GM13976 (cell line): ENCODE data around the gene TNFRSF14.
A peak's percentile ranks its signal among the peaks of the same experiment; 100 is the strongest.

Experiments
- DNase-seq: peaks from one replicate; pipeline ENCODE4 v3.0.0; 2012; ENCODE audit warnings: low spot score
- in situ Hi-C: fragments of 300-500 bp; cut with MboI; formaldehyde crosslinking; loops from one replicate; pipeline ENCODE4 v1.12.0; 2022; ENCODE audit warnings: low sequenced_read_pairs, mixed read lengths, inconsistent platforms; ENCODE audit not compliant: unreplicated experiment
- TF ChIP-seq, protein P1 (sequence below): IDR thresholded peaks from 2 replicates; pipeline ENCODE4 v1.5.1; 2012; ENCODE audit warnings: borderline replicate concordance, mild to moderate bottlenecking; ENCODE audit not compliant: insufficient read depth; ENCODE audit errors: extremely low read depth, missing control alignments, control extremely low read depth

TNFRSF14 gene

DNA sequence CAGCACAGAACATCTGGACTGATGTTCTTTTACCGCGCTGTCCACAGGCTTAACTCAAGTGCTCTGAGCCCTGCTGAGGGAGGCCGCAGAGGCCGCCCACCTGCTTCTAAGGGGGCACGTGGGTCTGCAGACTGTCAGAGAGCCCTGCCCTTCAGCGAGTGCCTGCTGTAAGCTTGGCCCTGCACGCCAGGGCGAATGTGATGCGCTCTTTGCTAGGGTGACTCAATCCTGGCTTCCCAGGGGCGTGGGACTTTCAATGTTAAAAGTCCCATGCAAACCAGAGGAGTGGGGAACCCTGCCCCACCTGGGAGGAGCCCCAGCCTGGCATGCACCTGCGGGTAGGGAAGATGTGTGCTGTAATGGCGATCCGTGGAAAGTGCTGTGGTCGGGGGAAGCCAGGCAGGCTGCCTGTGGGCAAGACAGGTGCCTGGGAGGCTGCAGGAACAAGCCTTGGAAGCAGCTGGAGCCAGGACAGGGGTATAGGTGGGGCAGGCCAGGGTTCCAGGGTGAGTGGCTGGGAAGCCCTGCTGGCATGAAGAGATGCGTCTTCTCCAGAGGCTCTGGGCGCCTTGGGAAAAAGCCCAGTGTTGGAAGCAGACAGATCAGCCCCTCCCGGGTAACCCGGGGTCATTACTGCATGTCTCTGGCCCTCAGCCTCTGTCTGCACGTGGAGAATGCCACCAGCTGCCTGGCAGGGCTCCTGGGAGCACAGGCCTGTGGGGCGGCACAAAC is 29.2 kb upstream of the TNFRSF14 start:
- in situ Hi-C loops = loop anchor here (25.0 kb wide), 1 partner anchor 115 kb away; the partner anchor contains the start of gene PEX10
- TF ChIP-seq, protein P1, sequence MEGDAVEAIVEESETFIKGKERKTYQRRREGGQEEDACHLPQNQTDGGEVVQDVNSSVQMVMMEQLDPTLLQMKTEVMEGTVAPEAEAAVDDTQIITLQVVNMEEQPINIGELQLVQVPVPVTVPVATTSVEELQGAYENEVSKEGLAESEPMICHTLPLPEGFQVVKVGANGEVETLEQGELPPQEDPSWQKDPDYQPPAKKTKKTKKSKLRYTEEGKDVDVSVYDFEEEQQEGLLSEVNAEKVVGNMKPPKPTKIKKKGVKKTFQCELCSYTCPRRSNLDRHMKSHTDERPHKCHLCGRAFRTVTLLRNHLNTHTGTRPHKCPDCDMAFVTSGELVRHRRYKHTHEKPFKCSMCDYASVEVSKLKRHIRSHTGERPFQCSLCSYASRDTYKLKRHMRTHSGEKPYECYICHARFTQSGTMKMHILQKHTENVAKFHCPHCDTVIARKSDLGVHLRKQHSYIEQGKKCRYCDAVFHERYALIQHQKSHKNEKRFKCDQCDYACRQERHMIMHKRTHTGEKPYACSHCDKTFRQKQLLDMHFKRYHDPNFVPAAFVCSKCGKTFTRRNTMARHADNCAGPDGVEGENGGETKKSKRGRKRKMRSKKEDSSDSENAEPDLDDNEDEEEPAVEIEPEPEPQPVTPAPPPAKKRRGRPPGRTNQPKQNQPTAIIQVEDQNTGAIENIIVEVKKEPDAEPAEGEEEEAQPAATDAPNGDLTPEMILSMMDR = no peak

DNA sequence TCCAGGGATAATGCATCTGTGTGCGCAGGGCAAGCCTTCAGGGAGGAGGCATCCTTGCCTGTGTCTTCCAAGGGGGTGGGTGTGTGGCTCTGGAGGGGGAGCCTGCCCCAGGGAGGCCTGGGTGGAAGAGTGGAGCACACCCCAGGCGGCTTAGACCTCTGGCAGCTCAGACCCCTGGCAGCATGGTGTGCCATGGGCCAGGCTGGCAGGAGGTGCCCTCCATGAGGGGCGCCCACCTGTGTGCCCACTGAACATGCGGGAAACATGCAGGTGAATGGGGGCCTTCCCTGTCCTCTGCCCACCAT is 28.7 kb upstream of the TNFRSF14 start:
- TF ChIP-seq, protein P1 = no peak
- in situ Hi-C loops = loop anchor here (25.0 kb wide), 1 partner anchor 115 kb away; the partner anchor contains the start of gene PEX10
- DNase-seq = no peak

More for the DNA sequence above, 29.2 kb upstream of the TNFRSF14 start:
- DNase-seq = peak; percentile 75

DNA sequence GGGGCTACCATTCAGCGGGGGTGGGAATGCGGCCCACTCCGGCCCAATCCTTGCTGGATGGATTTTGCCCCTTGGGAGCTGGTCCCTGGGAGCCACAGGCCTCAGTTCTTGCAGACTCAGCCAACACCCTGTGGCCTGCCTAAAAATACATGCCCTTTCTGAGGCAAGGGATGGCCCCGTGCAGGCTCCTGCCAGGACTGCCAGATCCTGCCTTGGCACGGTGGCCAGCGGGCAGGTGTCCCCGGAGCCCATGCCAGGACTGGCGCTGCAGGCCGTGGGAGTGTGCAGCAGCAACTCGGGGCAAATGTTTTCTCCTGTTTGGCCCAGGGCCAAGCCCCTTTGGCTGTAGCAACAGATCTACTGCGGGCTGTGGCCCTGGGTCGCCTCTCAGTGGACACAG is 28.2 kb upstream of the TNFRSF14 start:
- TF ChIP-seq, protein P1 = no peak
- in situ Hi-C loops = loop anchor here (25.0 kb wide), 1 partner anchor 116 kb away; the partner anchor contains the start of gene PEX10
- no peak for DNase-seq

DNA sequence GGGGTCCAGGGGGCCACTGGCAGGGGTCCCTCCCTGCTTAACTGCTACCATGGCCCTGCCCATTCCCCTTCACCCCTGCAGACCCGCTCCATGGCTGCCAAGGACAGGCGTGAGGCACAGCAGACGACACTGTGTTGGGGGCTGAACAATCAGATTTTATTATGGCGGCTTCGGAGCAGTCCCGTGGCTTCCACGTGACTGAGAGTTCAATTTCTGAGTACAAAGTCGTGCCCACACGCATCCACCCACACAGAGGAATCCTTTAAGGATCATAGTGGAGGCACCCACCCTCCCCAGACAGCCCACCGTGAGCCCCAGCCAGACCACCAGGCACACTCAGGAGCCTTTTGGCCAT is 27.6 kb upstream of the TNFRSF14 start:
- TF ChIP-seq, protein P1 = no peak
- in situ Hi-C loops = loop anchor here (25.0 kb wide), 1 partner anchor 116 kb away; the partner anchor contains the start of gene PEX10
- DNase-seq = no peak

DNA sequence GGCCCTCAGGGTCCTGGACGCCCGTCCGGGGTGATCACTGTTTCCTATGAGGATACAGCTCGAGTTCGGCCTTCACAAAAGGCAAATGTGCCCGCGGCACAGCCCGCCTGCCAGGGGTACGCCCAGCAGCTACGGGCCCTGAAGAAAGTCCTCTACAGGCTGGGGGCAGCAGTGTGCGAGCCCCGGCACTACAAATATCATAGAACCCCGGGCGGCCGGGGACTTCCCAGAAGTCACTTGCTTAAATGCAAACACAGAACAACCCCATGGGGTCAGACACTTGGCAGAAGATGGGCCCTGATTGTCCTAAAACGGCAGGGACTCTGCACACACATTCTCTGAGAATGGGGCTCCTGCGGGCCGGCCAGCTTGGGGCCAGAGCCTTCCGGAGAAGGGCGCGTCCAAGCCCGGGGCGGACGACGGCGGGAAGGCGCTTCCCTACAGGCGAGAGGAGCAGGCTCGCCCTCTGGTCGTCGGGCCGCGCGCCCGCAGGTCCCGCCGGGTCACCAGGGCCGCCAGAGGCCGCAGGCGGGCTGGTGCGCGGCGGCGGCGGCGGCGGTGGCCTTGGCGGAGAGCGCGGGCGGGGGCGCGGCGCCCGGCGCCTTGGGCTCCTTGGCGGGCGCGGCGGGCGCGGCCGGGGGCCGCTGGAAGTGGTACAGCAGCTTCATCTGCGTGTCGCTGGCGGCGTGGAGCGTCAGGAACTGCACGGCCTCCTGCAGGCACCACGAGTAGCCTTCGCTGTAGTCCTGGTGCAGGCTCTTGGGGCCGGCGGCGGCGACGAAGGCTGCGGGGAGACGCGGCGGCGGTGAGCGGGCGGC is 27.0 kb upstream of the TNFRSF14 start:
- TF ChIP-seq, protein P1 = no peak
- in situ Hi-C loops = loop anchor here (25.0 kb wide), 1 partner anchor 117 kb away; the partner anchor contains the start of gene PEX10
- DNase-seq = no peak

DNA sequence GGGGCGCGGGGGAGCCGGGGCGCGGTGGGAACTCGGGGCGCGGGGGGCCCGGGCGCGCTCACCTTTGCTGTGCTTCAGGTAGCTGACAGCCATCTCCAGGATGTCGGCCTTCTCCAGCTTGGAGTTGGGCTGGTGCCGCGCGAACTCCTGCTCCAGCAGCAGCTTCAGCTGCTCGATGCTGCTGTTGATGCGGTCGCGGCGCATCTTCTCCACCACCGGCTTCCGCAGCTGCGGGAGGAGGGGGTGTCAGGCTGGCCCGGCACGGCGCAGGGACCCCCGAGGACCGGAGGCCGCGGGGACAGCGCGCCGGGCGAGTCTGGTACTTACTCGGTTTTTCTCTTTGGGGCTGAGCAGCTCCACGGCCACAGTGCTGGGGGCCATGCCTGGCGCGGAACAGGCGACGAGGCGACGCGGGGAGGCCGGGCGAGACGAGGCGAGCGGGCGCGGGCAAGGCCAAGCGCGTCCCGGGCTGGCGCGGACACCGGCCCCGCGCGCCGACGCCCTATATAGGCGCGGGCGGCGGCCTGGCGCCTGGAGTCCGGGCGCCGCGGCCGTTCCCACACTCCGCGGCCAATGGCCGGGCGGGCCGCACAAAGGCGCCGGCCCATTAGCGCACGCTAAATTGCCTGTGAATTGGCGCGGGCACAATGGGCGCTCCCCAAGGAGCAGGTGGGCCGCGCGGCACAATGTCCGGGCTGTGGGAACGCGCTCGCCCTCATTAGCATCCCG is 26.2 kb upstream of the TNFRSF14 start, which contains the start of gene HES5:
TSS of gene HES5 (minus strand) at position 480 of the 729 bp plus-strand sequence. CDS start at position 381, 99 bp downstream.
- DNase-seq = no peak
- TF ChIP-seq, protein P1 = no peak
- in situ Hi-C loops = loop anchor here (25.0 kb wide), 1 partner anchor 118 kb away; the partner anchor contains the start of gene PEX10
